HEK293 (cell line): Measurements from ENCODE around the gene BBS9.

Experiments used
- CTCF ChIA-PET: fragments of 350-600 bp; formaldehyde crosslinking; extraction: SDS; loops from one replicate; lab custom pipeline; 2021; ENCODE audit warnings: antibody characterized with exemption; lab: Yijun Ruan, JAX
- POLR2A ChIA-PET: fragments of 300-600 bp; formaldehyde crosslinking; extraction: SDS; loops from one replicate; lab custom pipeline; 2020; ENCODE audit warnings: antibody characterized with exemption, inconsistent platforms; lab: Yijun Ruan, JAX
- H3K27ac ChIP-seq: fragments of 200-500 bp; sonication (Bioruptor generic); 2 replicates; pipeline ENCODE4 v1.5.1; 2014; ENCODE audit warnings: low read depth, low read length, control low read depth, inconsistent platforms; ENCODE audit errors: extremely low read depth
- H3K36me3 ChIP-seq, 2 experiments: fragments of 200-500 bp in 1 of 2; sonication (Bioruptor generic) in 1 of 2; 1 replicate in 1 of 2; 2 replicates in 1 of 2; pipeline ENCODE4 v1.5.1; 2014 to 2017; ENCODE audit warnings: inconsistent platforms in 2 of 2, low read length in 2 of 2; ENCODE audit not compliant: control insufficient read depth in 2 of 2, insufficient read depth in 1 of 2
- H3K4me1 ChIP-seq: fragments of 200-500 bp; sonication (Bioruptor generic); 2 replicates; pipeline ENCODE4 v1.5.1; 2014; ENCODE audit warnings: mild to moderate bottlenecking, low read length, inconsistent platforms; ENCODE audit not compliant: control insufficient read depth, insufficient read depth
- H3K4me3 ChIP-seq: 2 replicates; pipeline ENCODE4 v1.5.1; 2011; ENCODE audit warnings: low read depth, mild to moderate bottlenecking, control low read depth, low read length, moderate library complexity
- H3K9me3 ChIP-seq: fragments of 200-500 bp; sonication (Bioruptor generic); 2 replicates; pipeline ENCODE4 v1.5.1; 2014; ENCODE audit warnings: low read depth, low read length, inconsistent platforms; ENCODE audit not compliant: control insufficient read depth, insufficient read depth
- BCL11B ChIP-seq: fragments of 450-650 bp; formaldehyde crosslinking; IDR thresholded peaks from 2 replicates; pipeline ENCODE4 v1.5.1; 2016; ENCODE audit warnings: low read depth, missing biosample characterization, missing genetic modification characterization
- SCRT2 ChIP-seq: fragments of 450-650 bp; formaldehyde crosslinking; IDR thresholded peaks from 2 replicates; pipeline ENCODE4 v1.5.1; 2016; ENCODE audit warnings: missing biosample characterization, missing genetic modification characterization
- ZBTB11 ChIP-seq: fragments of 450-650 bp; formaldehyde crosslinking; conservative IDR thresholded peaks from 2 replicates; pipeline ENCODE4 v1.5.1; 2016; ENCODE audit warnings: low read depth, missing biosample characterization, missing genetic modification characterization
- ZBTB17 ChIP-seq: fragments of 450-650 bp; formaldehyde crosslinking; IDR thresholded peaks from 2 replicates; pipeline ENCODE4 v1.5.1; 2016; ENCODE audit warnings: missing biosample characterization, missing genetic modification characterization
- ZBTB26 ChIP-seq: fragments of 450-650 bp; formaldehyde crosslinking; optimal IDR thresholded peaks from 2 replicates; pipeline ENCODE3; 2016; ENCODE audit warnings: missing biosample characterization, mild to moderate bottlenecking, missing genetic modification characterization
- ZFHX2 ChIP-seq: fragments of 450-650 bp; formaldehyde crosslinking; conservative IDR thresholded peaks from 2 replicates; pipeline ENCODE4 v1.5.1; 2016; ENCODE audit warnings: missing biosample characterization, missing genetic modification characterization
- ZFP69B ChIP-seq: fragments of 450-650 bp; formaldehyde crosslinking; IDR thresholded peaks from 2 replicates; pipeline ENCODE4 v1.5.1; 2016; ENCODE audit warnings: missing biosample characterization, missing genetic modification characterization
- ZNF10 ChIP-seq: fragments of 450-650 bp; formaldehyde crosslinking; IDR thresholded peaks from 2 replicates; pipeline ENCODE4 v1.5.1; 2017; ENCODE audit warnings: missing biosample characterization, missing genetic modification characterization
- ZNF175 ChIP-seq: fragments of 450-650 bp; formaldehyde crosslinking; IDR thresholded peaks from 2 replicates; pipeline ENCODE4 v1.5.1; 2016; ENCODE audit warnings: missing biosample characterization, missing genetic modification characterization
- ZNF26 ChIP-seq: fragments of 450-650 bp; formaldehyde crosslinking; IDR thresholded peaks from 2 replicates; pipeline ENCODE4 v1.5.1; 2016; ENCODE audit warnings: missing biosample characterization, missing genetic modification characterization
- ZNF416 ChIP-seq: fragments of 450-650 bp; formaldehyde crosslinking; IDR thresholded peaks from 2 replicates; pipeline ENCODE4 v1.5.1; 2016; ENCODE audit warnings: missing biosample characterization, missing genetic modification characterization
- ZNF621 ChIP-seq: fragments of 450-650 bp; formaldehyde crosslinking; IDR thresholded peaks from 2 replicates; pipeline ENCODE4 v1.5.1; 2017; ENCODE audit warnings: missing biosample characterization, missing genetic modification characterization
- ZNF654 ChIP-seq: fragments of 450-650 bp; formaldehyde crosslinking; IDR thresholded peaks from 2 replicates; pipeline ENCODE4 v1.5.1; 2016; ENCODE audit warnings: low read depth, missing biosample characterization, missing genetic modification characterization
- ZNF76 ChIP-seq: fragments of 450-650 bp; formaldehyde crosslinking; IDR thresholded peaks from 2 replicates; pipeline ENCODE4; 2016; ENCODE audit warnings: low read depth, missing biosample characterization, missing genetic modification characterization, borderline replicate concordance
- TF ChIP-seq, protein P1 (sequence below): fragments of 450-650 bp; formaldehyde crosslinking; IDR thresholded peaks from 2 replicates; pipeline ENCODE4 v1.5.1; 2016; ENCODE audit warnings: missing biosample characterization, missing genetic modification characterization
- TF ChIP-seq, protein P2 (sequence below): fragments of 450-650 bp; IDR thresholded peaks from 2 replicates; pipeline ENCODE4 v1.5.1; 2018; ENCODE audit warnings: missing biosample characterization, mild to moderate bottlenecking, missing genetic modification characterization

Gene BBS9

GRCh38 chr7:33156441-33156840 lies 27.1 kb downstream of the BBS9 start (continued):
- TF ChIP-seq ZNF654 (tag by site-specific recombination) (no peak), ZNF10 (tag by site-specific recombination) (no peak), ZFHX2 (tag by site-specific recombination) (no peak), ZBTB26 (no peak)

DNA sequence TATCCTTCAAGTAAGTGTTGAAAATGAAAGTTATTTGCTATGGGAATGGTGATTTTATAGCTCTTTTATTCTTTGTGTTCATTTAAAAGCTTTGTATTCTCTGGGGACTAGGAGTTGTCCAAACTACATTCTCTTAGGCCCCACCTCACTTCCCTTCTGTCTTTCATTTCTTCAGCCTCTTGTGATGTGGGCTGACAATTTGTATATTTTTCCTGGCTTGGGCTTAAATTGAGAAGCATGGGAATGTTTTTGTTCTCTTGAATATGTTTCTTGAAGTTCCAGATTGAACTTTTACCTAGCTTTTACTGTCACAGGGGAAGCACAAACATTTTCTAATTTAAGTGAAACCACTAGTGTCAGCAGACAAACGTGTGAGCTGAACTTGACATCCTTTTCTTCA lies 27.9 kb downstream of the BBS9 start:
- CTCF ChIA-PET: no interaction called here
- H3K27ac ChIP-seq: no peak overlapping the region
- TF ChIP-seq, protein P1, sequence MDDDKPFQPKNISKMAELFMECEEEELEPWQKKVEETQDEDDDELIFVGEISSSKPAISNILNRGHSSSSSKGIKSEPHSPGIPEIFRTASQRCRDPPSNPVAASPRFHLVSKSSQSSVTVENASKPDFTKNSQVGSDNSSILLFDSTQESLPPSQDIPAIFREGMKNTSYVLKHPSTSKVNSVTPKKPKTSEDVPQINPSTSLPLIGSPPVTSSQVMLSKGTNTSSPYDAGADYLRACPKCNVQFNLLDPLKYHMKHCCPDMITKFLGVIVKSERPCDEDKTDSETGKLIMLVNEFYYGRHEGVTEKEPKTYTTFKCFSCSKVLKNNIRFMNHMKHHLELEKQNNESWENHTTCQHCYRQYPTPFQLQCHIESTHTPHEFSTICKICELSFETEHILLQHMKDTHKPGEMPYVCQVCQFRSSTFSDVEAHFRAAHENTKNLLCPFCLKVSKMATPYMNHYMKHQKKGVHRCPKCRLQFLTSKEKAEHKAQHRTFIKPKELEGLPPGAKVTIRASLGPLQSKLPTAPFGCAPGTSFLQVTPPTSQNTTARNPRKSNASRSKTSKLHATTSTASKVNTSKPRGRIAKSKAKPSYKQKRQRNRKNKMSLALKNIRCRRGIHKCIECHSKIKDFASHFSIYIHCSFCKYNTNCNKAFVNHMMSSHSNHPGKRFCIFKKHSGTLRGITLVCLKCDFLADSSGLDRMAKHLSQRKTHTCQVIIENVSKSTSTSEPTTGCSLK: no peak
- no peak for TF ChIP-seq ZNF175
- TF ChIP-seq, all 188 proteins: peak for 0
- Histone ChIP-seq H3K36me3 (no peaks in the 10 kb centered on the region), H3K9me3 (no peaks in the 10 kb centered on the region), H3K4me3 (no peak overlapping the region), H3K4me1 (peaks cover 3% of the 10 kb centered on the region; the same call in 1 of the 2 replicates)
- POLR2A ChIA-PET: no interaction called here

- H3K27ac ChIP-seq: no peak overlapping the region
- H3K36me3 ChIP-seq: no peaks in the 10 kb centered on the region
- TF ChIP-seq ZNF26 (tag by site-specific recombination) (no peak), ZFP69B (no peak), BCL11B (tag by site-specific recombination) (no peak), ZNF416 (no peak), ZBTB17 (tag by site-specific recombination) (no peak), SCRT2 (no peak), ZNF76 (tag by site-specific recombination) (no peak), ZNF621 (tag by site-specific recombination) (no peak), ZBTB11 (no peak)
- TF ChIP-seq, protein P1: no peak
- TF ChIP-seq, protein P2, sequence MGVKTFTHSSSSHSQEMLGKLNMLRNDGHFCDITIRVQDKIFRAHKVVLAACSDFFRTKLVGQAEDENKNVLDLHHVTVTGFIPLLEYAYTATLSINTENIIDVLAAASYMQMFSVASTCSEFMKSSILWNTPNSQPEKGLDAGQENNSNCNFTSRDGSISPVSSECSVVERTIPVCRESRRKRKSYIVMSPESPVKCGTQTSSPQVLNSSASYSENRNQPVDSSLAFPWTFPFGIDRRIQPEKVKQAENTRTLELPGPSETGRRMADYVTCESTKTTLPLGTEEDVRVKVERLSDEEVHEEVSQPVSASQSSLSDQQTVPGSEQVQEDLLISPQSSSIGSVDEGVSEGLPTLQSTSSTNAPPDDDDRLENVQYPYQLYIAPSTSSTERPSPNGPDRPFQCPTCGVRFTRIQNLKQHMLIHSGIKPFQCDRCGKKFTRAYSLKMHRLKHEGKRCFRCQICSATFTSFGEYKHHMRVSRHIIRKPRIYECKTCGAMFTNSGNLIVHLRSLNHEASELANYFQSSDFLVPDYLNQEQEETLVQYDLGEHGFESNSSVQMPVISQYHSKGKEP (tag by site-specific recombination): no peak
- peaks cover 3% of the 10 kb centered on the region; the same call in 1 of the 2 replicates for H3K4me1 ChIP-seq
- POLR2A ChIA-PET: no interaction called here
- CTCF ChIA-PET: no interaction called here
- no peak overlapping the region for H3K4me3 ChIP-seq
- H3K9me3 ChIP-seq: no peaks in the 10 kb centered on the region
Measured at GRCh38 chr7:33157781-33158180, 28.4 kb downstream of the BBS9 start.
